Tibial nerve (tissue), 4 donors: Measurements from ENCODE around the gene DNASE2. TPM values are rescaled to one million over a fixed set of nuclear protein-coding genes. Genes with fewer than 3 reads are reported as not detected.

Experiments
- DNase-seq, 2 donors: peaks; one replicate each; pipeline ENCODE4 v3.0.0-alpha.2; 2019; ENCODE audit warnings: low spot score in 2 of 2
- H3K27ac ChIP-seq, 4 donors: fragments of 200-600 bp; sonication (generic) in 3 of 4; one replicate each; pipeline ENCODE4 v1.5.1; 2017 to 2019; ENCODE audit warnings: mild to moderate bottlenecking in 1 of 4
- H3K27me3 ChIP-seq, 2 donors: fragments of 200-600 bp; sonication (generic) in 1 of 2; one replicate each; pipeline versions ENCODE4 v1.5.1 to v1.6.0; 2017 to 2019
- H3K36me3 ChIP-seq, 3 donors: fragments of 200-600 bp; sonication (generic); one replicate each; pipeline ENCODE4 v1.5.1; 2018 to 2019
- H3K4me1 ChIP-seq, 4 donors: fragments of 200-600 bp; sonication (generic) in 3 of 4; one replicate each; pipeline ENCODE4 v1.5.1; 2017 to 2019
- H3K4me3 ChIP-seq, 4 donors: fragments of 200-600 bp; sonication (generic) in 3 of 4; one replicate each; pipeline ENCODE4 v1.5.1; 2017 to 2019; ENCODE audit warnings: mild to moderate bottlenecking in 1 of 4, moderate library complexity in 1 of 4
- H3K9me3 ChIP-seq, 4 donors: fragments of 200-600 bp; sonication (generic) in 3 of 4; one replicate each; pipeline ENCODE4 v1.5.1; 2017 to 2019
- CTCF ChIP-seq, 5 experiments: fragments of 200-600 bp in 3 of 5; fragments of 450-650 bp in 2 of 5; sonication (generic) in 3 of 5; IDR thresholded peaks; one replicate each; pipeline ENCODE4 v1.5.1; 2016 to 2019; ENCODE audit warnings: antibody characterized with exemption in 5 of 5, mild to moderate bottlenecking in 3 of 5, moderate library complexity in 2 of 5
- EP300 ChIP-seq, 2 donors: sonication (generic); formaldehyde crosslinking; IDR thresholded peaks; one replicate each; pipeline ENCODE4 v1.6.1; 2017; ENCODE audit warnings: antibody characterized with exemption in 2 of 2, mild to moderate bottlenecking in 1 of 2
- POLR2A ChIP-seq, 2 donors: fragments of 450-650 bp; IDR thresholded peaks; one replicate each; pipeline ENCODE4 v1.6.1; 2017; ENCODE audit warnings: antibody characterized with exemption in 2 of 2, mild to moderate bottlenecking in 2 of 2, moderate library complexity in 2 of 2
- WGBS, 2 donors: methylation state at CpG; one replicate each; pipeline ENCODE4 v1.1.5; 2018; 5-methylcytosine and 5-hydroxymethylcytosine counted together
- total RNA-seq, 4 donors: library from RNA; depleted of rRNA; stranded (reverse); fragments of >200 nt; gene quantifications; one replicate each; pipeline ENCODE4 v1.1.0, GENCODE V29; 2016

Gene DNASE2
- total RNA-seq, 4 donors from 2014 or later, result 38.1 to 59.0 (median 44.2) TPM

GRCh38 chr19:12907166-12907565, 25.9 kb upstream of the DNASE2 start:
- peaks cover 0 to 5% (median under 1%) of the 10 kb centered on the region in 4 donors for H3K4me1 ChIP-seq
- no peak for TF ChIP-seq EP300 (IDR thresholded peaks at IDR 0.05)
- no peak for TF ChIP-seq POLR2A (IDR thresholded peaks at IDR 0.05)
- no peak for TF ChIP-seq CTCF (IDR thresholded peaks at IDR 0.05)
- no peaks in the 10 kb centered on the region for H3K27me3 ChIP-seq
- no peak for DNase-seq
- WGBS, 2 donors, result 80 to 86% methylated on average over 9 of the region's 9 CpGs
- no peak overlapping the region for H3K27ac ChIP-seq
- H3K36me3 ChIP-seq, result peaks cover 0 to 27% (median 4%) of the 10 kb centered on the region in 3 donors
- H3K9me3 ChIP-seq, result no peaks in the 10 kb centered on the region
- H3K4me3 ChIP-seq, result no peak overlapping the region

- Histone ChIP-seq H3K4me1 (no peaks in the 10 kb centered on the region), H3K27ac (no peak overlapping the region), H3K9me3 (no peaks in the 10 kb centered on the region), H3K4me3 (no peak overlapping the region), H3K27me3 (no peaks in the 10 kb centered on the region), H3K36me3 (peaks cover 0 to 88% (median 13%) of the 10 kb centered on the region in 3 donors)
- 84 to 90% methylated on average over 9 to 10 of the region's 10 CpGs for WGBS, 2 donors
- TF ChIP-seq CTCF (IDR thresholded peaks at IDR 0.05), result no peak
- TF ChIP-seq POLR2A (IDR thresholded peaks at IDR 0.05), result no peak
- no peak for TF ChIP-seq EP300 (IDR thresholded peaks at IDR 0.05)
- DNase-seq, result no peak
Measured at GRCh38 chr19:12899891-12900518, 18.8 kb upstream of the DNASE2 start.

GRCh38 chr19:12896460-12896859, 15.2 kb upstream of the DNASE2 start:
- Histone ChIP-seq H3K4me1 (peaks cover 0 to 19% (median 11%) of the 10 kb centered on the region in 4 donors), H3K9me3 (no peaks in the 10 kb centered on the region), H3K27me3 (no peaks in the 10 kb centered on the region), H3K36me3 (peaks cover 0 to 83% (median 17%) of the 10 kb centered on the region in 3 donors), H3K27ac (no peak overlapping the region), H3K4me3 (no peak overlapping the region)
- TF ChIP-seq EP300 (IDR thresholded peaks at IDR 0.05), result no peak
- TF ChIP-seq CTCF (IDR thresholded peaks at IDR 0.05), result no peak
- no peak for TF ChIP-seq POLR2A (IDR thresholded peaks at IDR 0.05)
- 93 to 98% methylated on average over 15 of the region's 17 CpGs for WGBS, 2 donors
- DNase-seq, result no peak

GRCh38 chr19:12893582-12893981, 12.3 kb upstream of the DNASE2 start:
- Histone ChIP-seq H3K9me3 (no peaks in the 10 kb centered on the region), H3K4me3 (no peak overlapping the region), H3K27ac (no peak overlapping the region), H3K4me1 (peaks cover 0 to 29% (median 14%) of the 10 kb centered on the region in 4 donors), H3K27me3 (no peaks in the 10 kb centered on the region), H3K36me3 (peaks cover 0 to 55% (median 17%) of the 10 kb centered on the region in 3 donors)
- TF ChIP-seq EP300 (IDR thresholded peaks at IDR 0.05), result no peak
- no peak for TF ChIP-seq CTCF (IDR thresholded peaks at IDR 0.05)
- no peak for TF ChIP-seq POLR2A (IDR thresholded peaks at IDR 0.05)
- 93 to 100% methylated on average over 2 to 5 of the region's 5 CpGs for WGBS, 2 donors
- no peak for DNase-seq

GRCh38 chr19:12891553-12892021, 10.3 kb upstream of the DNASE2 start:
- H3K27ac ChIP-seq, result peak overlapping the region; percentile 83 to 93 (median 88)
- peaks cover 0 to 6% of the 10 kb centered on the region in 2 donors for H3K27me3 ChIP-seq
- H3K36me3 ChIP-seq, result peaks cover 0 to 35% (median 11%) of the 10 kb centered on the region in 3 donors
- H3K4me1 ChIP-seq, result peaks cover 0 to 29% (median 14%) of the 10 kb centered on the region in 4 donors
- DNase-seq, result no peak
- TF ChIP-seq CTCF (IDR thresholded peaks at IDR 0.05), result no peak
- TF ChIP-seq POLR2A (IDR thresholded peaks at IDR 0.05), result no peak
- TF ChIP-seq EP300 (IDR thresholded peaks at IDR 0.05), result no peak
- H3K4me3 ChIP-seq, result peak overlapping the region; percentile 70 to 100 (median 94)
- WGBS, 2 donors, result 6 to 7% methylated on average over 23 of the region's 26 CpGs
- H3K9me3 ChIP-seq, result no peaks in the 10 kb centered on the region
